Breast epithelium (tissue), 4 donors: Measurements from ENCODE around the gene KLF7. TPM values are rescaled to one million over a fixed set of nuclear protein-coding genes. Genes with fewer than 3 reads are reported as not detected.

Experiments used
- DNase-seq, 2 donors: peaks; one replicate each; pipeline ENCODE4 v3.0.0-alpha.2; 2019; ENCODE audit warnings: low spot score in 2 of 2
- H3K27ac ChIP-seq, 2 donors: fragments of 200-600 bp; sonication (generic) in 1 of 2; one replicate each; pipeline ENCODE4 v1.5.1; 2016 to 2019; ENCODE audit warnings: mild to moderate bottlenecking in 1 of 2
- H3K27me3 ChIP-seq, 2 donors: fragments of 200-600 bp; sonication (generic) in 1 of 2; one replicate each; pipeline versions ENCODE4 v1.5.1 to v1.6.0; 2017 to 2019; ENCODE audit warnings: control low read depth in 1 of 2, mild to moderate bottlenecking in 1 of 2
- H3K36me3 ChIP-seq: fragments of 200-600 bp; one replicate; pipeline ENCODE4 v1.5.1; 2019
- H3K4me1 ChIP-seq, 2 donors: fragments of 200-600 bp; sonication (generic); one replicate each; pipeline ENCODE4 v1.5.1; 2016 to 2019; ENCODE audit warnings: control low read depth in 1 of 2
- H3K4me3 ChIP-seq, 3 donors: fragments of 200-600 bp; sonication (generic); 1 replicate in 2 of 3; 2 replicates in 1 of 3; pipeline ENCODE4 v1.5.1; 2016 to 2019; ENCODE audit warnings: mild to moderate bottlenecking in 3 of 3, moderate library complexity in 2 of 3
- H3K9me3 ChIP-seq, 2 donors: fragments of 200-600 bp; sonication (generic) in 1 of 2; one replicate each; pipeline ENCODE4 v1.5.1; 2016 to 2019; ENCODE audit warnings: control low read depth in 1 of 2
- POLR2A ChIP-seq: fragments of 450-650 bp; IDR thresholded peaks from one replicate; pipeline ENCODE4 v1.6.1; 2016; ENCODE audit warnings: antibody characterized with exemption, mild to moderate bottlenecking, moderate library complexity
- POLR2AphosphoS5 ChIP-seq, 3 donors: sonication (generic); formaldehyde crosslinking; IDR thresholded peaks; one replicate each; pipeline ENCODE4 v1.6.1; 2017; ENCODE audit warnings: antibody characterized with exemption in 3 of 3
- intact Hi-C: fragments of 100-400 bp; cut with DNase I; formaldehyde crosslinking; loops from one replicate; pipeline ENCODE4 v1.15.1; 2023; ENCODE audit warnings: low total_unique reads
- total RNA-seq, 3 donors: library from RNA; depleted of rRNA; stranded (reverse); fragments of >200 nt; gene quantifications; one replicate each; pipeline ENCODE4 v1.1.0, GENCODE V29; 2016
- TF ChIP-seq, protein P1 (sequence below), 3 donors: fragments of 450-650 bp; IDR thresholded peaks; one replicate each; pipeline ENCODE4 v1.5.1; 2016 to 2017; ENCODE audit warnings: antibody characterized with exemption in 3 of 3, mild to moderate bottlenecking in 3 of 3, moderate library complexity in 3 of 3

The KLF7 gene
- total RNA-seq, 3 donors from 2014 or later: 21.0 to 40.7 (median 37.3) TPM

GRCh38 chr2:207155516-207156444 is 10.0 kb downstream of the KLF7 start:
- Histone ChIP-seq H3K4me1 (peaks cover 0 to 15% of the 10 kb centered on the region in 2 donors), H3K4me3 (no peak overlapping the region), H3K27ac (no peak overlapping the region), H3K27me3 (no peaks in the 10 kb centered on the region), H3K36me3 (no peaks in the 10 kb centered on the region), H3K9me3 (no peaks in the 10 kb centered on the region)
- DNase-seq: no peak
- intact Hi-C loops: no loop called here
- no peak for TF ChIP-seq POLR2AphosphoS5 (IDR thresholded peaks at IDR 0.05)
- TF ChIP-seq, protein P1, sequence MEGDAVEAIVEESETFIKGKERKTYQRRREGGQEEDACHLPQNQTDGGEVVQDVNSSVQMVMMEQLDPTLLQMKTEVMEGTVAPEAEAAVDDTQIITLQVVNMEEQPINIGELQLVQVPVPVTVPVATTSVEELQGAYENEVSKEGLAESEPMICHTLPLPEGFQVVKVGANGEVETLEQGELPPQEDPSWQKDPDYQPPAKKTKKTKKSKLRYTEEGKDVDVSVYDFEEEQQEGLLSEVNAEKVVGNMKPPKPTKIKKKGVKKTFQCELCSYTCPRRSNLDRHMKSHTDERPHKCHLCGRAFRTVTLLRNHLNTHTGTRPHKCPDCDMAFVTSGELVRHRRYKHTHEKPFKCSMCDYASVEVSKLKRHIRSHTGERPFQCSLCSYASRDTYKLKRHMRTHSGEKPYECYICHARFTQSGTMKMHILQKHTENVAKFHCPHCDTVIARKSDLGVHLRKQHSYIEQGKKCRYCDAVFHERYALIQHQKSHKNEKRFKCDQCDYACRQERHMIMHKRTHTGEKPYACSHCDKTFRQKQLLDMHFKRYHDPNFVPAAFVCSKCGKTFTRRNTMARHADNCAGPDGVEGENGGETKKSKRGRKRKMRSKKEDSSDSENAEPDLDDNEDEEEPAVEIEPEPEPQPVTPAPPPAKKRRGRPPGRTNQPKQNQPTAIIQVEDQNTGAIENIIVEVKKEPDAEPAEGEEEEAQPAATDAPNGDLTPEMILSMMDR (IDR thresholded peaks at IDR 0.05): no peak
- TF ChIP-seq POLR2A: no peak

DNA sequence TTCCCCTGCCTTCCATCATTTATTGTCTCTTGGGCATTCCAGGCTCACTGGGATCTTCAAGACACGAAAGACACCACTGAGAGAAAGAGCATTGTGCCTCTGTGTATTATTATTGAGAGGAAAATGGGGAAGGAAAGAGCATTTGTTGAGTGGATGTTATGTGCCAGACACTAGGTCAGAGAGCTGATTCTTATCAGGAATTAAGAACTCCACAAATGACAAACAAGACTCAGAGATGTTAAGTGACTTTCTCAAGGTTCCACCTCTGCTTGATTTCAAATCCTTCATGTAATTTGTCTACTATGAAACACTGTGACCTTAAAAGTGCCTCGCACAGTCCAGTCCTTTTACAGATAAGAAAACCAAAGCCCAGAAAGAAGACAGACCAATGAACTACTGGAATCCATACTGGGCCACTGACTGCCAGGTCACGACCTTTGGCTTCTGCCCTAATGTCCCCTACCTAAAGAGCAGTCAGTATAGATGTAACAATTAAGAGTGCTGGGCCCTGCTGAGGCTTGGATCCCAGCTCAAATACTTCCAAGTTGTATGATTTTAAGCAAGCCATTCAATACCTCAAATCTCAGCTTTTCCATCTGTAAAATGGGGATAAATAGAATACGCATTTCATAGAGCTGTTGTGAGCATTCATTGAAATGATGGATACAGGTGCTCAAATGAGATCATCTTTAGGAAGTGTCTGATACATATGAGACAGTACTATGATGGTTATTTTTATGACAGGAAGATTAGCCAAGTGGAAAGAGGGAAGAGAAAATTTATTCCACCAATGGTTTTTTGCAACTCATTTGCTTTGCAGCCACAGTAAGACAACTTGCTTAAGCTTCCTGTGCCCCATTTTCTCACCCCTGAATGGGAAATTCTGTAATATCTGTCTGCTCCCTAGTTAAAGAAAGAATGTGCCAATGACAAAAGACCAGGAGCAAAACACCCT is 10.9 kb downstream of the KLF7 start:
- H3K36me3 ChIP-seq: no peaks in the 10 kb centered on the region
- no peaks in the 10 kb centered on the region for H3K9me3 ChIP-seq
- no peaks in the 10 kb centered on the region for H3K27me3 ChIP-seq
- no peak for DNase-seq
- peaks cover 0 to 12% of the 10 kb centered on the region in 2 donors for H3K4me1 ChIP-seq
- peak overlapping the region in 1 of 2 donors; percentile 23 for H3K27ac ChIP-seq
- no peak for TF ChIP-seq POLR2A
- TF ChIP-seq, protein P1 (IDR thresholded peaks at IDR 0.05): no peak
- no peak for TF ChIP-seq POLR2AphosphoS5 (IDR thresholded peaks at IDR 0.05)
- H3K4me3 ChIP-seq: no peak overlapping the region
- intact Hi-C loops: no loop called here

- Histone ChIP-seq H3K4me1 (peaks cover 0 to 16% of the 10 kb centered on the region in 2 donors), H3K9me3 (no peaks in the 10 kb centered on the region), H3K27ac (peak overlapping the region; percentile 33 to 39), H3K4me3 (no peak overlapping the region), H3K36me3 (no peaks in the 10 kb centered on the region), H3K27me3 (no peaks in the 10 kb centered on the region)
- TF ChIP-seq POLR2AphosphoS5 (IDR thresholded peaks at IDR 0.05): no peak
- no peak for TF ChIP-seq POLR2A
- TF ChIP-seq, protein P1 (IDR thresholded peaks at IDR 0.05): no peak
- DNase-seq: no peak
- intact Hi-C loops: no loop called here
Observed at GRCh38 chr2:207153266-207153975, 12.3 kb downstream of the KLF7 start.

DNA sequence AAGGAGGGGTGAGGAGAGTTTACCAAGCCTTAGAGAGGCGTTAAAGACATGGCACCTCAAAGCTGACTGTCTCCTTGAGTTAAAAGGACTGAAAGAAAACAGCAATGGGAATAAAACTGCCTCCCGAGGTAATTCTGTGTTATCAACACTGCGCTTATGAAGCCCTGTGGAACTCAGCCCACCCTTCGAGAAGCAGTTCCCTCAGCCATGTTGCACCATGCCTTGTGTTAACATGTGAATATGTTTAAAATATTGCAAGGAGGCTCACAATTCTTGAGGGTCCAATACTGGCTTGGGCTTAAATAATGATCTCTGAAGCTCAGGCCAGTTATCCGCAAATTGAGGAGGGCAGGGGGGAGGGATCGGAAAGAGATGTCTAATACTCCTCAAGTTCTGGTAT is 14.7 kb downstream of the KLF7 start:
- Histone ChIP-seq H3K36me3 (no peaks in the 10 kb centered on the region), H3K4me1 (peaks cover 0 to 30% of the 10 kb centered on the region in 2 donors), H3K9me3 (no peaks in the 10 kb centered on the region), H3K27me3 (no peaks in the 10 kb centered on the region), H3K4me3 (no peak overlapping the region), H3K27ac (peak overlapping the region in 1 of 2 donors; percentile 38)
- intact Hi-C loops: loop anchor here (1.0 to 2.0 kb wide), 2 partner anchors 8 to 48 kb away; no protein-coding TSS in a partner anchor
- no peak for DNase-seq
- TF ChIP-seq POLR2A: no peak
- TF ChIP-seq POLR2AphosphoS5 (IDR thresholded peaks at IDR 0.05): no peak
- TF ChIP-seq, protein P1 (IDR thresholded peaks at IDR 0.05): no peak
